Prostate gland (tissue), 2 donors: ENCODE results near the gene STEAP2.

Experiments
- CTCF ChIP-seq, 4 experiments: fragments of 200-600 bp in 2 of 4; fragments of 450-650 bp in 2 of 4; sonication (generic) in 2 of 4; IDR thresholded peaks; 1 replicate in 3 of 4; 2 replicates in 1 of 4; pipeline ENCODE4 v1.5.1; 2016 to 2019; ENCODE audit warnings: antibody characterized with exemption in 4 of 4, mild to moderate bottlenecking in 2 of 4, moderate library complexity in 2 of 4
- POLR2A ChIP-seq: fragments of 450-650 bp; IDR thresholded peaks from one replicate; pipeline ENCODE4 v1.6.1; 2016; ENCODE audit warnings: antibody characterized with exemption, mild to moderate bottlenecking

GRCh38 chr7:90261441-90261840 is 49.9 kb downstream of the STEAP2 start:
- no peak for TF ChIP-seq CTCF (IDR thresholded peaks at IDR 0.05)
- no peak for TF ChIP-seq POLR2A
